Measurements from ENCODE around the gene YAP1. TPM values are rescaled to one million over a fixed set of nuclear protein-coding genes. Genes with fewer than 3 reads are reported as not detected.
A peak's percentile ranks its signal among the peaks of the same experiment; 100 is the strongest.

YAP1 gene
- total and polyA plus RNA-seq, 4 donors: 3.7 to 65.6 (median 18.3) TPM

- DNase-seq (ENCODE audit: low spot score): no peak
Observed at GRCh38 chr11:102267609-102268008, 157.4 kb downstream of the YAP1 start.

More at GRCh38 chr11:102267609-102268008, 157.4 kb downstream of the YAP1 start:
- Histone ChIP-seq H3K9me3 (ENCODE audit: control insufficient read depth in 4 of 4, low read length in 3 of 4) (no peaks in the 10 kb centered on the region), H3K9ac (ENCODE audit: low read depth in 1 of 2, low read length in 2 of 2) (no peak overlapping the region), H3K27me3 (ENCODE audit: control insufficient read depth in 4 of 4, insufficient read depth in 4 of 4, low read length in 3 of 4) (no peaks in the 10 kb centered on the region), H3K27ac (ENCODE audit: low read depth in 1 of 2, low read length in 2 of 2) (peak overlapping the region in 1 of 2 donors; percentile 53), H3K4me3 (ENCODE audit: low read depth in 1 of 3, low read length in 3 of 3) (no peak overlapping the region), H3K4me1 (ENCODE audit: control insufficient read depth in 4 of 4, insufficient read depth in 4 of 4, low read length in 3 of 4) (peaks cover 2 to 12% (median 4%) of the 10 kb centered on the region in 4 donors), H3K36me3 (ENCODE audit: control insufficient read depth in 4 of 4, insufficient read depth in 3 of 4, low read depth in 1 of 4, low read length in 3 of 4) (no peaks in the 10 kb centered on the region)
- 66% methylated on average over 5 of the region's 5 CpGs for WGBS
- TF ChIP-seq REST (IDR thresholded peaks at IDR 0.05) (no peak), HNF4G (IDR thresholded peaks at IDR 0.05) (no peak), ZBTB33 (IDR thresholded peaks at IDR 0.05) (no peak), HNF4A (conservative IDR thresholded peaks at IDR 0.05) (no peak), FOXA1 (IDR thresholded peaks at IDR 0.05) (no peak), CTCF (IDR thresholded peaks at IDR 0.05; ENCODE audit: low read depth, low read length, missing input control) (no peak)

All from liver (tissue), 9 donors.